SK-N-SH (cell line): Measurements from ENCODE around the gene ZCCHC3.

Experiments used
- NRF1 ChIP-seq: IDR thresholded peaks from 2 replicates; pipeline ENCODE4 v1.6.1; 2012; ENCODE audit warnings: low read depth, mild to moderate bottlenecking, low read length
- YY1 ChIP-seq: IDR thresholded peaks from 2 replicates; pipeline ENCODE4 v1.4.0; 2012; ENCODE audit warnings: low read depth, mild to moderate bottlenecking
- TF ChIP-seq, protein P1 (sequence below): fragments of 200-600 bp; sonication (generic); IDR thresholded peaks from 2 replicates; pipeline ENCODE4 v1.6.1; 2017; ENCODE audit warnings: antibody characterized with exemption, mild to moderate bottlenecking, moderate library complexity
- TF ChIP-seq, protein P2 (sequence below): IDR thresholded peaks from 2 replicates; pipeline ENCODE4 v1.6.1; 2012; ENCODE audit warnings: mild to moderate bottlenecking, low read depth, low read length, moderate library complexity

DNA sequence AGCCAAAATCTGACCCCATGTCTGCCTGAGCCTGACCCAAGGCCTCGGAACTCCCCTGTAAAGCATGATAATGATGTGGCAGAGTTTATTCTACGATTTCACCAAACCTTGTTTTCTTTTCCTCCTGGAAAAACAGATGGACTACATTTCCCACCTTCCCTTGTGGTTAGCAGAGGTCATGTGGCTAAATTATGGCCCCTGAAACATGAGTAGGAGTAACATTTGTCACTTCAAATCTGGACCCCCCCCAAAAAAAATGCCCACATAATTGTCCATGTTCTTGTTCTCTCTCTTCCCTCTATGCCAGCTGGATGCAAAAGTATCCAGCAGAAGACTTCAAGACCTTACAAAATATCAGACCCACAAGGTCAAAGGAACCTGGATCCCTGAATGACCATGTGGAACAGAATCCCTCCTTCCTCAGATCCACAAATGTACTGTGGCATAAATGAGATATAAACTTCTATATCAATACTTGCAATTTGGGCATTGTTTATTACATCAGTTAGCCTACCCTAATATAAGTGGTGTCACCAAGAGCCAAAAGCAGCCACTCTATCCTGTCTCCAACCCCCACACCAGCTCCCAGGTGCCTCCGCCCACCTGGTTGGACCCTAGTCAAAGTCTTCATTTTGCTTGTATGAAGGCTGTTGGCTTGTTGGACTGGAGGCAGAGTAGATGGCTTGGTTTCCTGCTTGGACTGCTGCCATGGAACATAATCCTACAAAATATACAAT is 8.2 kb upstream of the ZCCHC3 start:
- no peak for TF ChIP-seq NRF1
- TF ChIP-seq, protein P1, sequence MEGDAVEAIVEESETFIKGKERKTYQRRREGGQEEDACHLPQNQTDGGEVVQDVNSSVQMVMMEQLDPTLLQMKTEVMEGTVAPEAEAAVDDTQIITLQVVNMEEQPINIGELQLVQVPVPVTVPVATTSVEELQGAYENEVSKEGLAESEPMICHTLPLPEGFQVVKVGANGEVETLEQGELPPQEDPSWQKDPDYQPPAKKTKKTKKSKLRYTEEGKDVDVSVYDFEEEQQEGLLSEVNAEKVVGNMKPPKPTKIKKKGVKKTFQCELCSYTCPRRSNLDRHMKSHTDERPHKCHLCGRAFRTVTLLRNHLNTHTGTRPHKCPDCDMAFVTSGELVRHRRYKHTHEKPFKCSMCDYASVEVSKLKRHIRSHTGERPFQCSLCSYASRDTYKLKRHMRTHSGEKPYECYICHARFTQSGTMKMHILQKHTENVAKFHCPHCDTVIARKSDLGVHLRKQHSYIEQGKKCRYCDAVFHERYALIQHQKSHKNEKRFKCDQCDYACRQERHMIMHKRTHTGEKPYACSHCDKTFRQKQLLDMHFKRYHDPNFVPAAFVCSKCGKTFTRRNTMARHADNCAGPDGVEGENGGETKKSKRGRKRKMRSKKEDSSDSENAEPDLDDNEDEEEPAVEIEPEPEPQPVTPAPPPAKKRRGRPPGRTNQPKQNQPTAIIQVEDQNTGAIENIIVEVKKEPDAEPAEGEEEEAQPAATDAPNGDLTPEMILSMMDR: no peak
- TF ChIP-seq, protein P2, sequence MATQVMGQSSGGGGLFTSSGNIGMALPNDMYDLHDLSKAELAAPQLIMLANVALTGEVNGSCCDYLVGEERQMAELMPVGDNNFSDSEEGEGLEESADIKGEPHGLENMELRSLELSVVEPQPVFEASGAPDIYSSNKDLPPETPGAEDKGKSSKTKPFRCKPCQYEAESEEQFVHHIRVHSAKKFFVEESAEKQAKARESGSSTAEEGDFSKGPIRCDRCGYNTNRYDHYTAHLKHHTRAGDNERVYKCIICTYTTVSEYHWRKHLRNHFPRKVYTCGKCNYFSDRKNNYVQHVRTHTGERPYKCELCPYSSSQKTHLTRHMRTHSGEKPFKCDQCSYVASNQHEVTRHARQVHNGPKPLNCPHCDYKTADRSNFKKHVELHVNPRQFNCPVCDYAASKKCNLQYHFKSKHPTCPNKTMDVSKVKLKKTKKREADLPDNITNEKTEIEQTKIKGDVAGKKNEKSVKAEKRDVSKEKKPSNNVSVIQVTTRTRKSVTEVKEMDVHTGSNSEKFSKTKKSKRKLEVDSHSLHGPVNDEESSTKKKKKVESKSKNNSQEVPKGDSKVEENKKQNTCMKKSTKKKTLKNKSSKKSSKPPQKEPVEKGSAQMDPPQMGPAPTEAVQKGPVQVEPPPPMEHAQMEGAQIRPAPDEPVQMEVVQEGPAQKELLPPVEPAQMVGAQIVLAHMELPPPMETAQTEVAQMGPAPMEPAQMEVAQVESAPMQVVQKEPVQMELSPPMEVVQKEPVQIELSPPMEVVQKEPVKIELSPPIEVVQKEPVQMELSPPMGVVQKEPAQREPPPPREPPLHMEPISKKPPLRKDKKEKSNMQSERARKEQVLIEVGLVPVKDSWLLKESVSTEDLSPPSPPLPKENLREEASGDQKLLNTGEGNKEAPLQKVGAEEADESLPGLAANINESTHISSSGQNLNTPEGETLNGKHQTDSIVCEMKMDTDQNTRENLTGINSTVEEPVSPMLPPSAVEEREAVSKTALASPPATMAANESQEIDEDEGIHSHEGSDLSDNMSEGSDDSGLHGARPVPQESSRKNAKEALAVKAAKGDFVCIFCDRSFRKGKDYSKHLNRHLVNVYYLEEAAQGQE: no peak
- TF ChIP-seq YY1: no peak
